ENCODE data around the gene SERTAD4. TPM values are rescaled to one million over a fixed set of nuclear protein-coding genes. Genes with fewer than 3 reads are reported as not detected.

The SERTAD4 gene
- total RNA-seq, 6 donors from 2014 or later: 2.0 to 11.5 (median 5.5) TPM

DNA sequence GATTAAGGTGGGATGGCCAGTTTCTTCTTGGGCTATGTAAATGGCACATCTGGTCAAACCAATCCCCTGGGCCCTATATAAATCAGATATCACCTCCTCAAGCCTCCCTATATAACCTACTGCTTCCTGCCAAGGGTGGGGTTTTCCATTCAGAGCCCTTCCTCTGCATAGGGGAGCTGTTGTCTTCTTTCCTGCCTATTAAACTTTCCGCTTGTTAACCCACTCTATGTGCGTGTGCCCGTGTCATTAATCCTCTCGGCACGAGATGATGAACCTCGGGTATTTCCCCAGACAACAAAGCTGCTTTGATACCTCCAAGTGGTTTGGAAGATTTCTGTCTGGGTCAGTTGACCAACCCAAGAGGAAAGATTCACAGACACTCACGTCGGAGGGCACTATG, 19.3 kb upstream of the SERTAD4 start:
- Histone ChIP-seq H3K9me3 (no peaks in the 10 kb centered on the region), H3K27me3 (no peaks in the 10 kb centered on the region), H3K27ac (no peak overlapping the region), H3K4me1 (no peaks in the 10 kb centered on the region), H3K4me3 (no peak overlapping the region), H3K36me3 (no peaks in the 10 kb centered on the region)
- ATAC-seq (ENCODE audit: low FRiP score in 2 of 2) (no peak), DNase-seq (no peak)
- TF ChIP-seq POLR2AphosphoS5 (IDR thresholded peaks at IDR 0.05): no peak
- no peak for TF ChIP-seq EP300 (IDR thresholded peaks at IDR 0.05)
- no peak for TF ChIP-seq POLR2A (IDR thresholded peaks at IDR 0.05)
- TF ChIP-seq CTCF (IDR thresholded peaks at IDR 0.05): no peak
- 62 to 76% methylated on average over 8 of the region's 8 CpGs for WGBS, 2 donors

DNA sequence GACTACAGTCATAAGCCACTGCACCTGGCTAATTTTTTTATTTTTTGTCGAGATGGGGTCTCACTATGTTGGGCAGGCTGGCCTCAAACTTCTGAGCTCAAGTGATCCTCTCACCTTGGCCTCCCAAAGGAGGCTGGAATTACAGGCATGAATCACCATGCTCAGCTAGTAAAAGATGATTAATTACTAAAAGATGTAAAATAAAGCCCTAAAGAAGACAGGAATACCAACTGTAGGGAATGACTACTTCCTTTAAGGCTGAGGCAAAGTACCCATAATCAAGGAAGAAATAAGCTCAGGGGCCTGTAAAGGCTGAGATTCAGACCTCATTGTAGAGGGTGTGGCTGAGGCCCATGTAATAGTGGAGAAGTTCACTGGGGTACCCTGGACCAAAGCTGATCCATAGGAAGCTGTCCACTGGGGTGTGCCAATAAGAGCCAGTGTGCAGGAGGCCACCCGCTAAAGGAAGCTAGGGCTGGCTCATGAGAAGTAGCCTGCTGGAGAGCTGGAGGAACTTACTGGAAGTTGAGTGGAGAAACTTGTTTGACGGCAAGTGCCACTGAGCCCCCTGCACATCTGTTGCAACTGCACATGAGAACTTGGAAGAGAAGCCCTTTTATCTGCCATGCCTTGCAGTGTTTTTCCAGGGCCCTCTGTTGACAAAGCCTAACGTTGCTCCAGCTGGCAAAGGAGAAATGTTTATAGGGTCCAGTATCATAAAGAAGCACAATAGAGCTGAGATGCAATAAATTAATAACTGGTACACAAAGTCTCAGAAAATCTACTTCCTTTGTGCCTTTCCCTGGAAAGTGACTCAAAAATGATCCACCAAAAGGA, 17.8 kb upstream of the SERTAD4 start:
- H3K36me3 ChIP-seq: no peaks in the 10 kb centered on the region
- H3K4me1 ChIP-seq: no peaks in the 10 kb centered on the region
- no peak for ATAC-seq (ENCODE audit: low FRiP score in 2 of 2)
- H3K27ac ChIP-seq: no peak overlapping the region
- TF ChIP-seq EP300 (IDR thresholded peaks at IDR 0.05) (no peak), POLR2A (IDR thresholded peaks at IDR 0.05) (no peak), CTCF (IDR thresholded peaks at IDR 0.05) (no peak), POLR2AphosphoS5 (IDR thresholded peaks at IDR 0.05) (no peak)
- H3K9me3 ChIP-seq: no peaks in the 10 kb centered on the region
- H3K27me3 ChIP-seq: no peaks in the 10 kb centered on the region
- 64 to 68% methylated on average over 4 of the region's 4 CpGs for WGBS, 2 donors
- DNase-seq: peak in 1 of 2 donors; percentile 21
- no peak overlapping the region for H3K4me3 ChIP-seq

- DNase-seq (no peak), ATAC-seq (ENCODE audit: low FRiP score in 2 of 2) (no peak)
- no peak overlapping the region for H3K4me3 ChIP-seq
- no peaks in the 10 kb centered on the region for H3K36me3 ChIP-seq
- TF ChIP-seq POLR2AphosphoS5 (IDR thresholded peaks at IDR 0.05): no peak
- TF ChIP-seq POLR2A (IDR thresholded peaks at IDR 0.05): no peak
- TF ChIP-seq CTCF (IDR thresholded peaks at IDR 0.05): no peak
- no peak for TF ChIP-seq EP300 (IDR thresholded peaks at IDR 0.05)
- no peaks in the 10 kb centered on the region for H3K27me3 ChIP-seq
- WGBS, 2 donors: 86 to 89% methylated on average over 5 of the region's 5 CpGs
- no peaks in the 10 kb centered on the region for H3K4me1 ChIP-seq
- no peak overlapping the region for H3K27ac ChIP-seq
- H3K9me3 ChIP-seq: no peaks in the 10 kb centered on the region
These were observed 15.1 kb upstream of the SERTAD4 start for GRCh38 chr1:210217482-210217881.

- Histone ChIP-seq H3K4me3 (no peak overlapping the region), H3K4me1 (no peaks in the 10 kb centered on the region), H3K36me3 (no peaks in the 10 kb centered on the region), H3K27ac (no peak overlapping the region), H3K27me3 (no peaks in the 10 kb centered on the region), H3K9me3 (no peaks in the 10 kb centered on the region)
- ATAC-seq (ENCODE audit: low FRiP score in 2 of 2) (no peak), DNase-seq (no peak)
- no peak for TF ChIP-seq EP300 (IDR thresholded peaks at IDR 0.05)
- TF ChIP-seq POLR2AphosphoS5 (IDR thresholded peaks at IDR 0.05): no peak
- TF ChIP-seq CTCF (IDR thresholded peaks at IDR 0.05): no peak
- TF ChIP-seq POLR2A (IDR thresholded peaks at IDR 0.05): no peak
- WGBS, 2 donors: 82 to 87% methylated on average over 4 of the region's 4 CpGs
These were observed 14.5 kb upstream of the SERTAD4 start for GRCh38 chr1:210218047-210218446.
